Measurements from ENCODE around the gene OSCAR.

DNA sequence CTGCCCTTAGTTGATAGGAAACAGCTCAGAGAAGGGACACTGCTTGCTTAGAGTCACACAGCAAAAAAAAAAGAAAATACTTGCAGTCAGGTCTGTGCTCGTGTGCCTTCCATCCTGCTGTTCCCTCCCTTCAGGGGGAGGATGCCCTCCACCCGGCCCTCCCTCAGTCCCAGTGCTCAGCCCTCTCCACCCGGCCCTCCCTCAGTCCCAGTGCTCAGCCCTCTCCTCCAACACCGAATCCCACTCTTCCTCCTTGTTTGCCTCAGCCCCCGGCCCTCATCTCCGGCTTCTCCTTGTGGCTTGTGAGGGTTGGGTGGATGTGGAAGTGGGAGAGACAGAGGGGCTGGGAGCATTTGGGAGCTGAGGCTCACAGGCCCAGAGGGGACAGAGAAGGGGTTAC is 9.0 kb upstream of the OSCAR start:
- TF ChIP-seq, protein P1, sequence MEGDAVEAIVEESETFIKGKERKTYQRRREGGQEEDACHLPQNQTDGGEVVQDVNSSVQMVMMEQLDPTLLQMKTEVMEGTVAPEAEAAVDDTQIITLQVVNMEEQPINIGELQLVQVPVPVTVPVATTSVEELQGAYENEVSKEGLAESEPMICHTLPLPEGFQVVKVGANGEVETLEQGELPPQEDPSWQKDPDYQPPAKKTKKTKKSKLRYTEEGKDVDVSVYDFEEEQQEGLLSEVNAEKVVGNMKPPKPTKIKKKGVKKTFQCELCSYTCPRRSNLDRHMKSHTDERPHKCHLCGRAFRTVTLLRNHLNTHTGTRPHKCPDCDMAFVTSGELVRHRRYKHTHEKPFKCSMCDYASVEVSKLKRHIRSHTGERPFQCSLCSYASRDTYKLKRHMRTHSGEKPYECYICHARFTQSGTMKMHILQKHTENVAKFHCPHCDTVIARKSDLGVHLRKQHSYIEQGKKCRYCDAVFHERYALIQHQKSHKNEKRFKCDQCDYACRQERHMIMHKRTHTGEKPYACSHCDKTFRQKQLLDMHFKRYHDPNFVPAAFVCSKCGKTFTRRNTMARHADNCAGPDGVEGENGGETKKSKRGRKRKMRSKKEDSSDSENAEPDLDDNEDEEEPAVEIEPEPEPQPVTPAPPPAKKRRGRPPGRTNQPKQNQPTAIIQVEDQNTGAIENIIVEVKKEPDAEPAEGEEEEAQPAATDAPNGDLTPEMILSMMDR (IDR thresholded peaks at IDR 0.05; ENCODE audit: low read length), result no peak
- no peak for TF ChIP-seq EZH2phosphoT487 (IDR thresholded peaks at IDR 0.05; ENCODE audit: low read length)
